IMR-90 (cell line): ENCODE measurements around the gene MOCS1. TPM values are rescaled to one million over a fixed set of nuclear protein-coding genes. Genes with fewer than 3 reads are reported as not detected.

Experiments used
- ATAC-seq: fragments of 200-7000 bp; cut with Tn5 transposase; 2 replicates; pipeline ENCODE4 v1.9.1; 2020; ENCODE audit warnings: low read depth, mild to moderate bottlenecking, moderate library complexity
- BruUV-seq: library from RNA; stranded (reverse); fragments of 400-500 nt; replicated peaks from 2 replicates; lab custom pipeline; 2021; lab: Mats Ljungman, UMichigan
- CTCF ChIA-PET: fragments of 300-600 bp; formaldehyde crosslinking; extraction: SDS; loops from one replicate; lab custom pipeline; 2021; ENCODE audit warnings: antibody characterized with exemption; lab: Yijun Ruan, JAX
- POLR2A ChIA-PET: fragments of 300-600 bp; sonication (Branson Sonifier 250); formaldehyde crosslinking; loops from one replicate; lab custom pipeline; 2022; ENCODE audit warnings: antibody characterized with exemption; ENCODE audit not compliant: unreplicated experiment; lab: Charles Lee
- DNase-seq: peaks from one replicate; pipeline ENCODE4 v3.0.0; 2013
- H2AFZ ChIP-seq: replicated peaks from 2 replicates; pipeline ENCODE3; 2013; ENCODE audit warnings: low read length, mild to moderate bottlenecking; ENCODE audit not compliant: poor library complexity
- H2AK5ac ChIP-seq: 2 replicates; pipeline ENCODE4 v1.6.1; 2013; ENCODE audit warnings: low read depth, low read length, inconsistent platforms
- H2AK9ac ChIP-seq: replicated peaks from 2 replicates; pipeline ENCODE3; 2013; ENCODE audit warnings: mild to moderate bottlenecking, low read depth, low read length, moderate library complexity; ENCODE audit not compliant: poor library complexity
- H2BK120ac ChIP-seq: 2 replicates; pipeline ENCODE4 v1.6.1; 2013; ENCODE audit warnings: low read depth, low read length, inconsistent platforms
- H2BK15ac ChIP-seq: 3 replicates; pipeline ENCODE4 v1.6.1; 2013; ENCODE audit warnings: low read depth, low read length, inconsistent platforms
- H2BK20ac ChIP-seq: 2 replicates; pipeline ENCODE4 v1.6.1; 2013; ENCODE audit warnings: low read depth, mild to moderate bottlenecking, inconsistent platforms, low read length, moderate library complexity
- H2BK5ac ChIP-seq: 2 replicates; pipeline ENCODE4 v1.6.1; 2013; ENCODE audit warnings: mild to moderate bottlenecking, low read depth, low read length, inconsistent platforms; ENCODE audit not compliant: poor library complexity, severe bottlenecking
- H3K14ac ChIP-seq: replicated peaks from 2 replicates; pipeline ENCODE4 v1.6.1; 2013; ENCODE audit warnings: low read depth, low read length, inconsistent platforms
- H3K18ac ChIP-seq: 2 replicates; pipeline ENCODE4 v1.6.1; 2013; ENCODE audit warnings: low read depth, low read length, control low read depth
- H3K23ac ChIP-seq: 2 replicates; pipeline ENCODE4 v1.6.1; 2013; ENCODE audit warnings: low read depth, low read length, inconsistent platforms
- H3K27ac ChIP-seq: 2 replicates; pipeline ENCODE4 v1.5.1; 2013; ENCODE audit warnings: mild to moderate bottlenecking, control low read depth, low read length; ENCODE audit not compliant: insufficient read depth
- H3K27me3 ChIP-seq: 2 replicates; pipeline ENCODE4 v1.6.1; 2013; ENCODE audit warnings: low read length; ENCODE audit not compliant: control insufficient read depth, insufficient read depth
- H3K36me3 ChIP-seq: 2 replicates; pipeline ENCODE4 v1.6.1; 2013; ENCODE audit warnings: low read length, mixed read lengths; ENCODE audit not compliant: control insufficient read depth, insufficient read depth
- H3K4ac ChIP-seq: 2 replicates; pipeline ENCODE4 v1.6.1; 2013; ENCODE audit warnings: low read depth, low read length, inconsistent platforms
- H3K4me1 ChIP-seq: 2 replicates; pipeline ENCODE4 v1.6.1; 2013; ENCODE audit warnings: low read length, mixed read lengths; ENCODE audit not compliant: control insufficient read depth, insufficient read depth
- H3K4me2 ChIP-seq: 2 replicates; pipeline ENCODE4 v1.6.1; 2013; ENCODE audit warnings: low read depth, mild to moderate bottlenecking, control low read depth, low read length, moderate library complexity
- H3K4me3 ChIP-seq: 2 replicates; pipeline ENCODE4 v1.5.1; 2013; ENCODE audit warnings: low read depth, mild to moderate bottlenecking, control low read depth, low read length, moderate library complexity; ENCODE audit not compliant: insufficient read depth
- H3K56ac ChIP-seq: 2 replicates; pipeline ENCODE4 v1.6.1; 2013; ENCODE audit warnings: low read length, inconsistent platforms; ENCODE audit not compliant: insufficient read depth; ENCODE audit errors: extremely low read depth
- H3K79me1 ChIP-seq, 2 experiments: 2 replicates each; pipeline ENCODE4 v1.6.1; 2013; ENCODE audit warnings: low read length in 2 of 2, inconsistent platforms in 1 of 2, low read depth in 1 of 2
- H3K9ac ChIP-seq: 2 replicates; pipeline ENCODE4 v1.6.1; 2013; ENCODE audit warnings: low read depth, low read length, control low read depth
- H3K9me1 ChIP-seq: 2 replicates; pipeline ENCODE4 v1.6.1; 2013; ENCODE audit warnings: low read length, inconsistent platforms; ENCODE audit not compliant: insufficient read depth
- H3K9me3 ChIP-seq: 2 replicates; pipeline ENCODE4 v1.6.1; 2013; ENCODE audit warnings: low read length; ENCODE audit not compliant: control insufficient read depth, insufficient read depth
- H4K20me1 ChIP-seq: 2 replicates; pipeline ENCODE4 v1.6.1; 2013; ENCODE audit warnings: low read length, inconsistent platforms; ENCODE audit not compliant: insufficient read depth
- H4K5ac ChIP-seq: 2 replicates; pipeline ENCODE4 v1.6.1; 2013; ENCODE audit warnings: mild to moderate bottlenecking, low read depth, low read length, control low read depth
- H4K8ac ChIP-seq, 2 experiments: 2 replicates each; pipeline ENCODE4 v1.6.1; 2013; ENCODE audit warnings: low read depth in 2 of 2, low read length in 2 of 2, control low read depth in 1 of 2, inconsistent platforms in 1 of 2
- H4K91ac ChIP-seq: 2 replicates; pipeline ENCODE4 v1.6.1; 2013; ENCODE audit warnings: low read depth, low read length, inconsistent platforms; ENCODE audit not compliant: insufficient read depth
- POLR2A ChIP-seq: IDR thresholded peaks from 2 replicates; pipeline ENCODE4 v1.6.1; 2012; ENCODE audit warnings: mild to moderate bottlenecking, low read depth, low read length
- RCOR1 ChIP-seq: IDR thresholded peaks from 2 replicates; pipeline ENCODE4 v1.6.1; 2012; ENCODE audit warnings: mild to moderate bottlenecking, low read length, improper control_type of control experiment; ENCODE audit not compliant: insufficient replicate concordance
- WGBS, 2 experiments: methylation state at CpG; one replicate each; pipeline versions ENCODE4 v1.1.5 to v1.1.7; 2013; ENCODE audit warnings: missing lambda C conversion rate in 2 of 2; ENCODE audit not compliant: insufficient read length in 1 of 2; ENCODE audit errors: extremely low coverage in 2 of 2; 5-methylcytosine and 5-hydroxymethylcytosine counted together
- dilution Hi-C: fragments of 300-500 bp; cut with HindIII; formaldehyde crosslinking; loops from one replicate; pipeline ENCODE4 v1.14.3; 2018; ENCODE audit warnings: low sequenced_read_pairs; ENCODE audit not compliant: unreplicated experiment
- in situ Hi-C: fragments of 300-500 bp; cut with MboI; formaldehyde crosslinking; loops from 3 replicates; pipeline ENCODE4 v1.14.3; 2019; ENCODE audit warnings: low sequenced_read_pairs, inconsistent platforms, mixed read lengths
- intact Hi-C: fragments of 100-400 bp; cut with micrococcal nuclease; formaldehyde crosslinking; loops from 2 replicates; pipeline ENCODE4 v1.10.0; 2022
- polyA plus RNA-seq, 3 experiments: library from polyadenylated mRNA; depleted of rRNA; stranded (reverse); fragments of >200 nt; gene quantifications; 2 replicates each; pipeline ENCODE4 v1.2.3, GENCODE V29; 2012; ENCODE audit warnings: low replicate concordance in 1 of 3
- total RNA-seq: library from RNA; depleted of rRNA; stranded (reverse); fragments of >200 nt; gene quantifications from 2 replicates; pipeline ENCODE4 v1.2.3, GENCODE V29; 2012
- TF ChIP-seq, protein P1 (sequence below): fragments of 150-350 bp; IDR thresholded peaks from 2 replicates; pipeline ENCODE4 v1.6.1; 2016; ENCODE audit warnings: low read depth, mild to moderate bottlenecking, low read length, moderate library complexity, borderline replicate concordance

Gene MOCS1
- total and polyA plus RNA-seq, 2 of the 4 experiments (the other 2 are of a cell fraction), result 5.5 to 9.5 TPM

DNA sequence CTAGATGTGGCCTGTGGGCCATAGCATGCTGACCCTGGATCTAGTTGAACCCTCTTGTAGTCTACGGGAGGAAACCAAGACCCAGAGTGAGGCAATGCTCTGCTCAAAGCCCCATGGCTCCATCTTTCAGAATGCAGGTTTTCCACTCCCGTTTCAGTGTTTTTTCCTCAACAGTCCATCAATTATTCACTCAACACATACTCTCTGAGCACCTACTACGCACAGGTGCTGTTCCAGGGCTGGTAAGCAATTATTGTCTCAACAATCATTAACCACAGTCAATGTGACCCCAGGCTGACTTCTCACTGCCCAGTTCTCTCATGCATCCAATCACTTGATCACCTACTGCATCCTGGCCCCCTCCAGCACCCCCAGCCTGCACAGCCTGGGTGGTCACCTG is 20.0 kb downstream of the MOCS1 start:
- ATAC-seq (no peak), DNase-seq (no peak)
- TF ChIP-seq, protein P1, sequence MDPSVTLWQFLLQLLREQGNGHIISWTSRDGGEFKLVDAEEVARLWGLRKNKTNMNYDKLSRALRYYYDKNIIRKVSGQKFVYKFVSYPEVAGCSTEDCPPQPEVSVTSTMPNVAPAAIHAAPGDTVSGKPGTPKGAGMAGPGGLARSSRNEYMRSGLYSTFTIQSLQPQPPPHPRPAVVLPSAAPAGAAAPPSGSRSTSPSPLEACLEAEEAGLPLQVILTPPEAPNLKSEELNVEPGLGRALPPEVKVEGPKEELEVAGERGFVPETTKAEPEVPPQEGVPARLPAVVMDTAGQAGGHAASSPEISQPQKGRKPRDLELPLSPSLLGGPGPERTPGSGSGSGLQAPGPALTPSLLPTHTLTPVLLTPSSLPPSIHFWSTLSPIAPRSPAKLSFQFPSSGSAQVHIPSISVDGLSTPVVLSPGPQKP, result no peak
- no peak for TF ChIP-seq RCOR1
- no peak for TF ChIP-seq POLR2A
- no peaks in the 10 kb centered on the region for H4K20me1 ChIP-seq
- H3K4me1 ChIP-seq, result no peaks in the 10 kb centered on the region
- H3K23ac ChIP-seq, result no peak overlapping the region
- WGBS, 2 experiments, result 86% methylated on average over 2 of the region's 3 CpGs; no CpG with 5 or more reads in 1 of the 2 experiments
- H3K27ac ChIP-seq, result no peak overlapping the region
- no peak overlapping the region for H4K91ac ChIP-seq
- H3K27me3 ChIP-seq, result no peaks in the 10 kb centered on the region
- ChIA-PET CTCF (no interaction called here), POLR2A (no interaction called here)
- H2BK5ac ChIP-seq, result no peak overlapping the region
- no peaks in the 10 kb centered on the region for H3K9me3 ChIP-seq
- H3K9me1 ChIP-seq, result peaks cover 6% of the 10 kb centered on the region; the same call in 1 of the 2 replicates
- intact Hi-C loops, result no loop called here
- H3K4ac ChIP-seq, result no peak overlapping the region
- no peak overlapping the region for H4K5ac ChIP-seq
- H3K14ac ChIP-seq, result no peak overlapping the region
- no peak overlapping the region for H3K4me2 ChIP-seq
- H2AK5ac ChIP-seq, result no peak overlapping the region
- no peak overlapping the region for H3K4me3 ChIP-seq
- H2BK20ac ChIP-seq, result no peak overlapping the region
- H2BK120ac ChIP-seq, result no peak overlapping the region
- H2BK15ac ChIP-seq, result no peak overlapping the region
- no peak overlapping the region for H3K9ac ChIP-seq
- H2AK9ac ChIP-seq, result no peak overlapping the region
- in situ Hi-C loops, result no loop called here
- no peak overlapping the region for H3K18ac ChIP-seq
- no peak overlapping the region for H3K56ac ChIP-seq
- dilution Hi-C loops, result no loop called here
- H4K8ac ChIP-seq, result no peak overlapping the region
- H3K79me1 ChIP-seq, result peaks cover 0 to 3% of the 10 kb centered on the region in 2 experiments; a peak in 1 of 4 replicates
- H3K36me3 ChIP-seq, result peaks cover 37% of the 10 kb centered on the region
- BruUV-seq, result no TSS peak
- no peak overlapping the region for H2AFZ ChIP-seq
